HEK293 (cell line): Measurements from ENCODE around the gene TCP11X2.
"Not testable (repeated sequence)": the region's sequence is repeated elsewhere in the genome, so short reads cannot be mapped to it uniquely, and the experiment has no call there.

Experiments
- ZNF138 ChIP-seq: fragments of 450-650 bp; formaldehyde crosslinking; IDR thresholded peaks from 2 replicates; pipeline ENCODE4 v1.5.1; 2016; ENCODE audit warnings: missing biosample characterization, missing genetic modification characterization, borderline replicate concordance
- TF ChIP-seq, protein P1 (sequence below): fragments of 450-650 bp; formaldehyde crosslinking; IDR thresholded peaks from 2 replicates; pipeline ENCODE4 v1.5.1; 2016; ENCODE audit warnings: missing biosample characterization, missing genetic modification characterization

DNA sequence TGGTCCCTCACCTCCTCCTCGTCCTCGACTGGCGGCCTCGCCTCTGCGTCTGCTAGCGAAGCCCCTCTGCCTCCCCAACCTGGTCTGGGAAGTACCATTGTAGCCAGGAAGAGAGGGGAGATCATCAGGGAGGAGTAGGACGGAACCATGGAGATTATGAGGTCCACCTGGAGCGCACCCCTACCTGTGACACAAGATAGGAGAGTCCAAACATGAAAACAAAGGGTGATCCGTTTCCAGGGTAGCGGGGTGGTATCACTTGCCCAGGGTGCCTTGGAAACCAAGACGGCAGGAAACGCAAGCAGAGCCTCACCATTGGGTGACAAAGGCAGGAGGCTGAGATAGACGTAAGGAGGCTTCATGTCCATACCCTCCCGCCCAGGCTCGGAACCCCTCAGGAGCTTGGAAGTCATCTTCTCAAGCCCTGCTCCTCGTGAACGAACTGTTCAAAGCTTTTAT is at the start of gene TCP11X2:
- TF ChIP-seq ZNF138 (tag by site-specific recombination): not testable (repeated sequence)
- TF ChIP-seq, protein P1, sequence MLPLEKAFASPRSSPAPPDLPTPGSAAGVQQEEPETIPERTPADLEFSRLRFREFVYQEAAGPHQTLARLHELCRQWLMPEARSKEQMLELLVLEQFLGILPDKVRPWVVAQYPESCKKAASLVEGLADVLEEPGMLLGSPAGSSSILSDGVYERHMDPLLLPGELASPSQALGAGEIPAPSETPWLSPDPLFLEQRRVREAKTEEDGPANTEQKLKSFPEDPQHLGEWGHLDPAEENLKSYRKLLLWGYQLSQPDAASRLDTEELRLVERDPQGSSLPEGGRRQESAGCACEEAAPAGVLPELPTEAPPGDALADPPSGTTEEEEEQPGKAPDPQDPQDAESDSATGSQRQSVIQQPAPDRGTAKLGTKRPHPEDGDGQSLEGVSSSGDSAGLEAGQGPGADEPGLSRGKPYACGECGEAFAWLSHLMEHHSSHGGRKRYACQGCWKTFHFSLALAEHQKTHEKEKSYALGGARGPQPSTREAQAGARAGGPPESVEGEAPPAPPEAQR (tag by site-specific recombination): not testable (repeated sequence)
